DMS 273 treated with DMSO at 0.1 percent for 48 hours (cell line): ENCODE data around the gene SUSD1.
"Not testable (repeated sequence)": the region's sequence is repeated elsewhere in the genome, so short reads cannot be mapped to it uniquely, and the experiment has no call there.

Experiments used
- DNase-seq: peaks from one replicate; lab custom pipeline; 2025; lab: John Stamatoyannopoulos, UW

The SUSD1 gene

DNA sequence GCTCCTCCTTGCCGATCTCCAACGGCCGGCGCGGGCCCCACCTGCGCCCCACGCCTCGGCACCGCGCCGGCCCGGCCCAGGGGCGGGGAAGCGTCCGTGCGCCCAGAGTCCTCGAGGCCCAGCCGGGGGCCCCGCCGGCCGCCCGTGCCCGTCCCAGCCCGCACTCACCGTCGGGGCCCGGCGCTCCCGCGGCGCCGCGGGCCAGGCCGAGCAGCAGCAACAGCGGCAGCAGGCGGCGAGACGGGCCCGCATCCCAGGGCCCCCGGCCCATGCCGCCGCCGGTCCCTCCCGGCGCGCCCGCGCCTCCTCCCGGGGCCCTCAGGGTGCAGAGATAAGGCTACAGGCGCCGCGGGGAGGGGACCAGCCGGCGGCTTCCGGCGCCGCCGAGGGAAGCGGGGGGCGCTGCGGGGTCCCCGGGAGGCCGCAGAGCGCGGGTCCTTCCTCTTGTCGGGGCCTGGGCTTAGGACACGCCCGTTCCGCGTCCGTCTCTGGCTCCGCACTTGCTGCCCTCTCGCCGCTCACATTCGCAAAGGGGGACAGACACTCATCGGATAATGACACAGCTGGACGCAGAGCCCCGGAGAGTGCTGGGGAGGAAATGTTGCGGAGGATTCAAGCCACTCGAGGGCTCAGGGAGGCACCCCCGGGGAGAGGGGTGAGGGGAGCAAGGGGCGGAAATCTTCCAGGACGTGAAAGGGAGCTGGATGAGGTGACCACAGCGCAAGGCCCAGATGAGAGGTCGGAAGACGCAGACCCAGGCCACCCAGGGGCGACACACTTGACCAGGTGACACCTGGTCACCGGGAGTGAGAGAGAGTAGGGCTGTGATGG is at the start of gene SUSD1:
Gene SUSD1 (minus strand): TSS at position 333 of the 831 bp plus-strand sequence. CDS start 62 bp downstream, at position 271.
- DNase-seq, result no peak

DNA sequence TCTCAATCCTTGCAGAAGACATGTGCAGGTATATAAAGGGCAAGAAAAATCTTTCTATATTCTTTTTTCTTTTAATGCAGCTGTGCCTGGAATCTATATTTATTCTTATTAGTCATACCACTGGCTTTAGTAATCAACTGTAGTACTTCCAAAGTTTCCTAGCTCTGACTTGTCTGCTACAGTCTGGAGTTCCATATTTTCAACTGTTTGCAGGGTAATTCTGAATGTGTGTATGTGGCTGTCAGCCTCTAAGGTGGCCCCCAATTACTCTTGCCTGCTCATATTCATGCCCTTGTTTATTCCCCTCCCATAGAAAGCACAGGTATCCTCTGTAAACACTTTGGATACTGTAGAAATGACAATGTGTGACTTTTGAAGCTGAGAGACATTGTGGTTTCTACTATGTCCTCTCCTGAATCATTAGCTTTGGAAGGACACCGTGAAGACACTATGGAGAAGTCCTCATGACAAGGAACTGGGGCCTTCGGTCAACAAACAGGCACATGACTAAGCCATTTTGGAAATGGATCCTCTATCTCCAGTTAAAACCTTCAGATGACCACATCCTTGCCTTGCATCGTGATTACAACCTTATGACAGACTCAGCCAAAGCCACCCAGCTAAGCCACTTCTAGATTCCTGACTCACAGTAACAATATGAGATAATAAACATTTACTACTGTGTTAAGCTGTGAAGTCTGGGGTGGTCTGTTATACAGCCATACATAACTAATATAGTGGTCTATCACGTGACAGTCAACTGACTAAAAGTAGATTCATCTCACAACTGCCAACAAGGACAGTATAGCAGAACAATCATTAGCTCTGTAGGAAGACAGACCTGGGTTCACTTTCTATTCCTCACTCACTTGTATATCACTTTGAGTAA is 49.5 kb upstream of the SUSD1 start:
- no peak for DNase-seq

DNA sequence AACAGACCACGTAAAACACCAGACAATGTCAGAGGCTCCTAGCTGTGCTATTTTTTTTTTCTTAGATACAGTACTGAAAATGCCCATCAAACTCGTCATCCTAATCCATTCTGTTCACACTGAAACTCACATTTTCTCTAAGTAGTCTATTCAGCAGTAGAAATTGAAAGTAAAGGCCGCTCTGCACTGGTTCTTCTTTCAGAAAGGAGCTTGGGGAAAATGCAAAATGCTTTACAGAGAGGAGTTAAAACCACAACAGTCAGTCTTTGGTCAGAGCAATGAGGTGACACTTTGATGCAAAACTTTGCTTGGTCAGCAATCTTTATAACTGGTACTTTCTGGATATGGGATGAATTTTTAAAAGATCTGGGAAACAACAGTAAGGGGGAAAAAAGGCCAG is 43.8 kb upstream of the SUSD1 start:
- no peak for DNase-seq

DNA sequence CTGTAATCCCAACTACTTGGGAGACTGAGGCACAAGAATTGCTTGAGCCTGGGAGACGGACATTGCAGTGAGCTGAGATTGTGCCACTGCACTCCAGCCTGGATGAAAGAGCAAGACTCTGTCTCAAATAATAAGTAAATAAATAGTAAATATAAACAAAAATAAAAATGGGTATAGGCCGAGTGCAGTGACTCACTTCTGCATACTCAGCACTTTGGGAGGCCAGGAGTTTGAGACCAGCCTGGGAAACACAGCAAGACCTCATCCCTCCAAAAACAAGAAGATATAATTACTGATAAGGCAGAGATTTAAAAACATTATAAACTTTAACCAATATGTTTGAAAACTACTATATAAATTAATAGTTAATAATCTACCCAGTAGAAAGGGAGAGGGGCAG is 37.8 kb upstream of the SUSD1 start:
- no peak for DNase-seq

DNA sequence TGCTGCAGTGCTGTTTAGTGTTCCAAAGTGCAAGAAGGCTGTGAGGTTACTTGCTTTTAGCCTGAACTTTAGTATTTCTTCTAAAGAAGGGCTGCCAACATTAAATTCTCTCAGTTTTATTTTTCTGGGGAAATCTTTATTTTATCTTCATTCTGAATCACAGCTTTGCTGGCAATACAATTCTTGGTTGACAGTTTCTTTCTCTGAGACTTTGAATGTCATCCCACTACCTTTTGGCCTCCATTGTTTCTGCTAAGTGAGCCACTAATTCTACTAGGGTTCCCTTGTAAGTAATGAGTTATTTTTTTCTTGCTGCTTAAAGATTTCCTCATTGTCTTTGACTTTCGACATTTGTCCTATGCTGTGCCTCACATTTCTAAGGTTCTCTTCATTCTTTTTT is 32.4 kb upstream of the SUSD1 start:
- DNase-seq, result no peak

DNA sequence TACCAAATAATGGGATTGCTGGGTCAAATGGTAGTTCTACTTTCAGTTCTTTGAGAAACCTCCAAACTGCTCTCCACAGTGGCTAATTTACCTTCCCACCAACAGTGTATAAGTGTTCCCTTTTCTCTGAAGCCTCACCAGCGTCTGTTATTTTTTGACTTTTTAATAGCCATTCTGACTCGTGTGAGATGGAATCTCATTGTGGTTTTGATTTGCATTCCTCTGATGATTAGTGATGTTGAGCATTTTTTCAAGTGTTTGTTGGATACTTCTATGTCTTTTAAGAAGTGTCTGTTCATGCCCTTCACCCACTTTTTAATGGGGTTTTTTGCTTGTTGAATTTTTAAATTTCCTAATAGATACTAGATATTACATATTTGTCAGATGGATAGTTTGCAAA is 28.4 kb upstream of the SUSD1 start:
- DNase-seq, result no peak

DNA sequence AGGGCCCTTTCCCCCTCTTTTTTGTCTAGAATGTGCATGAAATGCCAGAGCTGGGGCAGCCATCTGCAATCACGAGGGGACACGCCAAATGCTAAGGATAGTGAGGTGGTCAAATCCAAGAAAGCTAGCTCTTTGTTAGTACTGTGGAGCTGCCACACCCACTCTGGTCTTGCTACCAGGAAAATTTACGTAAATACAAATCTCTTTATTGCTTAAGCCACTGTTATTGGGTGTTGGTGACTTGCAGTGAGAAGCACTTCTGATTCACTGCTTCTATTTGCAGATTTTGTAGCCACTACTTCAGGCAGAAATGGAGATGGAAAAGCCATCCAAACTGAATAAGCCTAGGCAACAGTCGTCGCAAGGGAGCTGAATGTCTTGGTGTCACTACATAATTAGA is 25.6 kb upstream of the SUSD1 start:
- no peak for DNase-seq

DNA sequence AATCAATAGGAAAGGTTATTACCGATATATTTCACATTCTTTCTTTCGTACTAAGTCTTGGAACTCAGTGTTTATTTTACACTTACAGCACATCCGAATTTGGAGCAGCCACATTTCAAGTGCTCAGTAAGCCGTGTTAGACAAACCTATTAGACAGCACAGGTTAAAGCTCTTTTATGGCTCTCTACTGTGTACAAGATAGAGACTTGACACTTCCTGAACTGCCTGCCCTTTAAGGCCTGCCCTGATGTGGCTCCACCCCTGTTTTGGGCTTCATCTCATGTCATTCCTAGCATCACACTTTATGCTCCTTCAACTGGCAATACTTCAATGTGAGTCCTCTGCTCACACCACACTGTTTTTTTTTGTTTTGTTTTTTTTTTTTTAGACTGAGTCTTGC is 23.5 kb upstream of the SUSD1 start:
- no peak for DNase-seq

DNA sequence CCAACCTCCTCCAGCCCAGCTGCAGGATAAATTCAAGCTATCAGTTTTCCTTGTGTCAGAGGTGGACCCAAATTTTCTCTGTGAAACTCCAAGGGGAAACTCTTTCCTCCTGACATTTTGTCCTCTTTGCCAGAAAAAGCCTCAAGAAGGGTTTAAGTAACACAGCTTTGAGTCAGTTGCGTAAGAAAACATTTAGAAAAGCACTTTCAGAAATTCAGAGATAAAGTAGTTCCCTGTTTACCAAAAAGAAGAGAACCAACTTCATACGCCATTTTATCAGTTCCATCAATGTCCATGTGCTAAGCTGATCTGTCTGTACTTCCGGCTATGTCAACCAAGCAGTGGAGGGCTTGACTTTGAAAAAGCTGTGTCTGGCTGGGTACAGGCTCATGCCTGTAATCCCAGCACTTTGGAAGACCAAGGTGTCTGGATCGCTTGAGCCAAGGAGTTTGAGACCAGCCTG is 19.9 kb upstream of the SUSD1 start:
- no peak for DNase-seq

DNA sequence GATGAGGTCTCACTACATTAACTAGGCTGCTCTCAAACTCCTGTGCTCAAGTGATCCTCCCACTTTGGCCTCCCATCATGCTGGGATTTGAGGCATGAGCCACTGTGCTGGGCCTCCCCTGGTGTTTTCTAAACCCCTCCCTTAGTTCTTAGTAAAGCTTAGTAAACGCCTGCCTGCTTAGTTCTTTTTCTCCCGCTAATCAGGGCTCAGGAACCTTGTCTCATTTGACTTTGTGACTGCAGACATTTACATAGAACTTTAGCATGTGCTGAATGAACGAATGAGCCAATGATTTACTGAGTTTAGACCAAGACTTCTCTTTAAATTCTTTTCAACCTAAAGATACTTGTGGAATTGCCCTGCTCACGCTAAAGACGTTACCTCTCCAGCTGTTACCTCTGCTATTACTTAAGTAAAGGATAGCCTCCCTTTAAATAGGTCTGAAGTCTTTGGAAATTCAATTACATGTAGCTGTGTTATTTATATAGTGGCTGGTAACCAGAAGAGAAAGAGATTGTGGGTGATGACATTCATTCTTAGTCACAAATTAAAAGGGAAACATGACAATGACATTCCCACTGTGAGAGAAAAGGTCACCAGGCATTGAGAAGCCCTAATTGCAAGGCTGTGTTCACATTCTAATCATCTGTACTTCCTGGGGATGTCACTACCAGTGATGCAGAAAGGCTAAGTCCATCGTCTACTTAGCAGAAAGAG is 18.6 kb upstream of the SUSD1 start:
- no peak for DNase-seq

DNA sequence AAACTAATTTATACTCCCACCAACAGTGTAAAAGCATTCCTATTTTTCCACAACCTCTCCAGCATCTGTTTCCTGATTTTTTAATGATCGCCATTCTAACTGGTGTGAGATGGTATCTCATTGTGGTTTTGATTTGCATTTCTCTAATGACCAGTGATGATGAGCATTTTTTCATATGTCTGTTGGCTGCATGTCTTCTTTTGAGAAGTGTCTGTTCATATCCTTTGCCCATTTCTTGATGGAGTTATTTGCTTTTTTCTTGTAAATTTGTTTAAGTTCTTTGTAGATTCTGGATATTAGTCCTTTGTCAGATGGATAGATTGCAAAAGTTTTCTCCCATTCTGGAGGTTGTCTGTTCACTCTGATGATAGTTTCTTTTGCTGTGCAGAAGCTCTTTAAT is 15.2 kb upstream of the SUSD1 start:
- not testable (repeated sequence) for DNase-seq

DNA sequence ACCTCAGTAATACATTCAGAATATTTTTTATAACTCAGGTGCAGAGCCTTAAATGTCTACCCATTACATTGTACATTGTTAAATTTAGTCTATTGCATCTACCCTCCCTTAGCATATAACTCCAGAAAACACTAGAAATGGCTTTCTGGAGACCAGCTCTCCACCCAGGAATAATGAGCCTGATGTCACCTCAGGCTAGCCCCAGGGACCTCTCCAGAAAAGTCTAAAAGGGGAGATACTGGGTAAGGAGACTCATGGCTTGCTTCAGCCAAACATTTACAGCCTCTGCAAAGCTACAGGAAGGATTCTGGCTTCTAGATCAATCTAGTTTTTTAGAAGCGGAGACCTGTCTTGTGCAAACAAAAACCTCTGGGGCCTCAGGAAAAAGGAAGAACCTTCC is 13.8 kb upstream of the SUSD1 start:
- DNase-seq, result no peak

DNA sequence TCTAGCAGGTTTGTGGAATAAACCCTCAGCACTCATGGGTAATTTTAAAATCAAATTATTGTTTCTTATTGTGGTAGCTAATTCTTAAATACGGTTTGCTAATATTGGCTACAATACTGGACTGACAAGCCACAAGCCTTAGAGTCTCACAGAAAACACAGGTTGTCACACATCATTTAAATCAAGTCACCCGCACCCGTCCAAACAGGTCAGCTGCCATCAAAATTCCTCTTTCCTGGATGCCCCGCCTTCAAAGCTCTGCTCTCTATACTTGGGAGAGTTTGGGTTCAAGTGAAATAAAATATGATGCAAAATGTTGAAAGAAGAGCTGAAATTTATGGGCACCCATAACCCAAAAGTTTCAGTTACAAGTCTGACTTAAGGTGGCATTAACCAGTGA is 12.3 kb upstream of the SUSD1 start:
- DNase-seq, result no peak

DNA sequence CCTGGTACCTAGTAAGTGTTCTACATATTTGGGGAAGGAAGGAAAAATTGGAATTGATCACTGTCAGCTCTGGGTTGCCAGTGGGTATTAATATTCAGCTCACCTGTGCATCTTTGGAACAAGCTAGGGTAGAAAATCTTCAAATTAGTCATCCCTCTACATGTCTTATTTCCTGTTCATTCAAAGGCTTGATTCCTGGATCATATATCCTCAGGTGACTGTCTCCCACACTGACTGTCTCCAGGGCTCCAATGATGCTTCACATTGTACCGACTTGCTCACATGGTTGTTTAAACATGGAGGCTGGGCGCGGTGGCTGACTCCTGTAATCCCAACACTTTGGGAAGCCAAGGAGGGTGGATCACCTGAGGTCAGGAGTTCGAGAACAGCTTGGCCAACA is 11.6 kb upstream of the SUSD1 start:
- DNase-seq, result no peak

DNA sequence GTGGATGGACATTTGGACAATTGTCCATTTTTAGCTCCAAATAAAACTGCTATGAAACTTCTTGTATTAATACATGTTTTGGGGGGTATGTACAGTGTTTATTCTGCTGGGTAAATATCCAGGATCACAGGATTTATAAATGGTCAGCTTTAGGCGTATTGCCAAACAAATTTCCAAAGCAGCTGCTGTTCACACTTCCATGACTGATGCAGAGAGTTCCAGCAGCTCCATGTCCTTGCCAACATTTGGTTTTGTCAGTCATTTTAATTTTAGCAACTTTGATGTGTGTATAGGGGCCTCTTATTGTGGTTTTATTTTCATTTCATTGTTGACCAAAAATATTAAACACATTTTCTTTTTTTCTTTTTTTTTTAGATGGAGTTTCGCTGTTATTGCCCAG is 9.8 kb upstream of the SUSD1 start:
- no peak for DNase-seq

DNA sequence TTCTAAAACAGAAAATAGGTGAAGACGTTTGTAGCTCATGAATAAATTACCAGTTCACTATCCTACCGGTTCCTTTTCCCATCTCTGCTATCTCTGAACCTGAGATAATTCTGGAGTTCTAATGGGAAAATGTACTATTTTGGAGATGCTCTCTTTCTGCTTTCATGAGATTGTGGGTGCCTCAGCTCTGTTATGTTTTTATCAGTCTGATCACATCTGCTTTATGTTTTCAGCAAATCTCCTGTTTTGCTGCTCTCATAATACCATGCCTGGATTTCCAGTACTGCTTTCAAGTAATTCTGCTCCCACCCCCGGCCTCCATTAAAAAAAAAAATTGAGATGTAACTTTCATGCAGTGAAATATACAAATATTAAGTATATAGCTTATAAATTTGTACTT is 9.1 kb upstream of the SUSD1 start:
- no peak for DNase-seq

DNA sequence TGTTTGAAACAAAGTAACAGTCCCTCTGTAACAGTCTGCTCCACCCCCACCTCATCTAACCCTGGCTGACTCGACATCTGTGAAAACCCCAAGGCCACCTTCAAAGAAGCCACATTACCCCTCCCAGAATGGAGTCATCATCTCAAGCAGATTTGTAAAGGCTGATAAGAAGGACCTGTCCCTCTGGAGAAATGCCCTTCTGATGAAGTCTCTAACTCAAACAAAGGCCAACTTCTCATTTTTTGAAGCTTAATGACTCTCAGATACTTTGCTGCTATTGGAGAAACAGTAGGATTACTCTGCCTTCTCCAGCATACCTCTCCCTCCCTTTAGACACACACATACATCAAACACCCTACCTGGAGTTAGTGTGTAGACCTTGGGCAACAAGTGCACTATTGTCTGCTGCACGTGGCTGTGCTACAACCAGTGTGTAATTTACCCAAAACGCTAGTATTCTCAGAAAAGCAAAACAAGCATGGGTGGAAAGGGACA is 5.3 kb upstream of the SUSD1 start:
- no peak for DNase-seq

DNA sequence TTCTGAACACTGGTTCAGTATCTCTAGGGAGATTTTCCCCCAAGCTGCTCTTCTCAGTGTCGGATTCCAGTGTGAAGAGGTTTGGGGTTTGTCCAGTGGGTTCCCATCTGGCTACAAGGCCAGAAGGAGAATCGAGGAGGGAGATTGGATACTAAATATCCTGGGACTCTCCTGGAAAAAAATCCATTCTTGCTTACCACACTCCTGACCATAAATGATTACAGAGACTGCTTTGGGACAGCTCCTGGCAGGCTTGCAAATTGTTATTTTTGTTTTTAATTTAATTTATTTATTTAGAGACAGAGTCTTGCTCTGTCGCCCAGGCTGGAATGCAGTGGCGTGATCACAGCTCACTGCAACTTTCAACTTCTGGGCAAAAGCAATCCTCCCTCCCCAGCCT is 4.7 kb upstream of the SUSD1 start:
- no peak for DNase-seq

DNA sequence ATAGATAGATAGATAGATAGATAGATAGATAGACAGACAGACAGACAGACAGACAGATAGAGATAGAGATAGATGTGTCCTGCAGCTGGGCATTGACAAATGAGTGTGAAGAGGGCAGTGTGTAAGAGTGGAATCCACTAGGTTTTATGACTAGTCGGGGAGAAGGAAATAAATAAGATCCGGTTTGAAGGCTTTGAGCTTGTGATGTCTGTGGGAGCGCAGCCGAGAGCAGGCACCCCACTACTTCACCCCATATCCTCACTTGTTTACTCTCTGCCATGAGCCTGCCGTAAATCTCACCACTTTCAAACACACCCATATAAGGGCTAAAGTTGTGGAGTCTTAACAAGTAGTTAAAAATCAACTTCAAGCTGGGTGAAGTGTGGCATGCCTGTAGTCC is 1.4 kb upstream of the SUSD1 start:
- no peak for DNase-seq

DNA sequence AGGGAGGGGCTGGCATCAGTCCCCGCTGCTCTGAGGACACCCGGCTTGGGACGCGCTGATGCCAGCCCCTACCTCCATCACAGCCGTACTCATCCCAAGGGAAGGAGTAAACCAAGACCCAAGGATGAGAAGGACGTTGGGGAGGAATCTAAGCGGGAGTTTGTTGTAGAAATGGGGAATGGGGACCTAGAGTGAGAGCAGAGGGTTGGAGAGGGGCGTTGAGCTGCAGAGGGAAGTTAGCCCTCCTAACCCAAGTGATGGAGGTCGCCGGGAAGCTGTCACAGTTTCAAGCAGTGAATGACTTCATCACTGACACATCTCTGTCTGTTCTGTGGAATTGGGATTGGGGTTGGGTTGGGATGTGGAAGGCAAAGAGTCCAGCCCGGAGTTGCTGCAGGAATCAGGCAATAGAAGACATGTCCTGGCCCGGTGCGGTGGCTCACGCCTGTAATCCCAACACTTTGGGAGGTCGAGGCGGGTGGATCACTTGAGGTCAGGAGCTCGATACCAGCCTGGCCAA is 759 bp upstream of the SUSD1 start:
- no peak for DNase-seq

DNA sequence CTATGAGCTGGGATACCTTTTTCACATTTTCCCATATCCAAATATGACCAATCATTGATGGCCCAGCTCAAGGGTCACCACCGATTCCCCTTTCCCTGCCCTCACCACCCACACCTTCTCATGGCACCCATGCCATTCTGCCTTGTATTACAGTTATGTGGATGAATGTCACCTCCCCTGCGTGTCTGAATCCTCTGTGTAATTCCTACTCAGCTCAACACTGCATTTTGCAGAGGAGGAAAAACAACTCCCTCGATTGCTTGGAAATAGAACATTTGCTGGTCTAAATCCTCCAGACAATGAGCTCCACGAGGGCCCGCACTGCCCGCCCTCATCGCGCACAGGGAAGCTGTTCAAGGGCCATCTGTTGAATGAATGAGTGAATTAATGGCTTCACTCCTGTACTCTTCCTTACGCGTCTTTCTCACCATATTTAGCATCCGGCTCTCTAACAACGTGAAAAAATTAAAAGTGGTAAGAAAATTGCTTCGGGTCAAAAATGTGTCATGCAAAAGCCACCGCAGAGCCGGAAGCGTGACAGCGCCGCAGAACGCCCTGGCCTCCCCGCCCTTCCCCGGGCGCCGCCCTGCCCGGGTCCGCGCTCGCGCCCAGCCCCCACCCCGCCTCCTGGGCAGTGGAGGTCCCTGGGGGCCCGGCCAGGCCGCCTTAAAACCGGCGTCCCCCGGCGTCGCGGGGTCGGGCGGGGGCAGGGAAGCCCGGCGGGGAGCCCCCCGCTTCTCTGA is 704 bp downstream of the SUSD1 start:
- DNase-seq, result no peak
